Testis (tissue), 3 donors: Measurements from ENCODE around the gene FHOD3. TPM values are rescaled to one million over a fixed set of nuclear protein-coding genes. Genes with fewer than 3 reads are reported as not detected.
A peak's percentile ranks its signal among the peaks of the same experiment; 100 is the strongest.

Experiments used
- DNase-seq: peaks from one replicate; pipeline ENCODE4 v3.0.0-alpha.2; 2019
- H3K27ac ChIP-seq, 2 donors: fragments of 200-600 bp; sonication (generic); one replicate each; pipeline ENCODE4 v1.5.1; 2019
- H3K27me3 ChIP-seq: fragments of 200-600 bp; sonication (generic); one replicate; pipeline ENCODE4 v1.5.1; 2019
- H3K36me3 ChIP-seq: fragments of 200-600 bp; sonication (generic); one replicate; pipeline ENCODE4 v1.5.1; 2017; ENCODE audit warnings: low read depth; ENCODE audit errors: missing control alignments
- H3K4me1 ChIP-seq: fragments of 200-600 bp; sonication (generic); one replicate; pipeline ENCODE4 v1.5.1; 2019
- H3K4me3 ChIP-seq, 2 donors: fragments of 200-600 bp; sonication (generic); one replicate each; pipeline ENCODE4 v1.5.1; 2017 to 2019
- H3K9me3 ChIP-seq: fragments of 200-600 bp; sonication (generic); one replicate; pipeline ENCODE4 v1.5.1; 2017
- POLR2A ChIP-seq: fragments of 450-650 bp; IDR thresholded peaks from one replicate; pipeline ENCODE4 v1.6.1; 2017; ENCODE audit warnings: antibody characterized with exemption, mild to moderate bottlenecking, moderate library complexity
- WGBS, 2 donors: methylation state at CpG; one replicate each; pipeline ENCODE4 v1.1.5; 2018; 5-methylcytosine and 5-hydroxymethylcytosine counted together
- intact Hi-C: fragments of 100-400 bp; cut with DNase I; formaldehyde crosslinking; loops from one replicate; pipeline ENCODE4 v1.15.1; 2023; ENCODE audit warnings: low total_unique reads
- polyA plus RNA-seq: library from polyadenylated mRNA; stranded (reverse); fragments of 350-450 nt; fragmentation: Illumina TruSeq; extraction: RNeasy Lipid Tissue Mini Kit (QIAGEN cat#74804); gene quantifications from one replicate; pipeline ENCODE4 v1.2.3, GENCODE V29; 2014; ENCODE audit warnings: low read depth, low replicate concordance; ENCODE audit not compliant: insufficient read depth
- total RNA-seq, 2 donors: library from RNA; depleted of rRNA; stranded (reverse); fragments of >200 nt; gene quantifications; one replicate each; pipeline ENCODE4 v1.2.3, GENCODE V29; 2016
- TF ChIP-seq, protein P1 (sequence below), 3 experiments: fragments of 450-650 bp in 2 of 3; fragments of 200-600 bp in 1 of 3; sonication (generic) in 1 of 3; IDR thresholded peaks; one replicate each; pipeline ENCODE4 v1.5.1; 2016 to 2019; ENCODE audit warnings: antibody characterized with exemption in 3 of 3, mild to moderate bottlenecking in 2 of 3, moderate library complexity in 1 of 3

Gene FHOD3
- total and polyA plus RNA-seq, 3 donors from 2014 or later, result 6.5 to 46.8 (median 37.3) TPM

DNA sequence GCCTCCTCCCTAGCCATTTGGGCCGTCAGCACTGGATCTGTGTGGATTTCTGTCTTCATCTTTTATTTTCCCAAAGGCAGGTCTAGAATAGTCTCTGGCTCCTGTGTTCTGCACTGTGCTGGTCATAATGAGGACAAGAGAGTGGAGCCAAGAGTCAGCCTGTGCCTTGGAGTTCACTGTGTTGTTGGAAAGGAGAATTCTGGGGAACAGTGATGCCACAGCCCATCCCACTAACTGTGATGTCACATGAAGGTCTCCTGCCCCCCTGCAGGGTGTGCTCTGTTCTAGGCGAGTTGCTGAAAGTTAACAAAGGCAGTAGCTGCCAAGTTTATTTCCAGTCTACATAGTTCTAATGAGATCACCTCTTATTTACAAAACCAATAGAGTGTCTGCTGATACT lies 282.8 kb downstream of the FHOD3 start:
- no peaks in the 10 kb centered on the region for H3K9me3 ChIP-seq

DNA sequence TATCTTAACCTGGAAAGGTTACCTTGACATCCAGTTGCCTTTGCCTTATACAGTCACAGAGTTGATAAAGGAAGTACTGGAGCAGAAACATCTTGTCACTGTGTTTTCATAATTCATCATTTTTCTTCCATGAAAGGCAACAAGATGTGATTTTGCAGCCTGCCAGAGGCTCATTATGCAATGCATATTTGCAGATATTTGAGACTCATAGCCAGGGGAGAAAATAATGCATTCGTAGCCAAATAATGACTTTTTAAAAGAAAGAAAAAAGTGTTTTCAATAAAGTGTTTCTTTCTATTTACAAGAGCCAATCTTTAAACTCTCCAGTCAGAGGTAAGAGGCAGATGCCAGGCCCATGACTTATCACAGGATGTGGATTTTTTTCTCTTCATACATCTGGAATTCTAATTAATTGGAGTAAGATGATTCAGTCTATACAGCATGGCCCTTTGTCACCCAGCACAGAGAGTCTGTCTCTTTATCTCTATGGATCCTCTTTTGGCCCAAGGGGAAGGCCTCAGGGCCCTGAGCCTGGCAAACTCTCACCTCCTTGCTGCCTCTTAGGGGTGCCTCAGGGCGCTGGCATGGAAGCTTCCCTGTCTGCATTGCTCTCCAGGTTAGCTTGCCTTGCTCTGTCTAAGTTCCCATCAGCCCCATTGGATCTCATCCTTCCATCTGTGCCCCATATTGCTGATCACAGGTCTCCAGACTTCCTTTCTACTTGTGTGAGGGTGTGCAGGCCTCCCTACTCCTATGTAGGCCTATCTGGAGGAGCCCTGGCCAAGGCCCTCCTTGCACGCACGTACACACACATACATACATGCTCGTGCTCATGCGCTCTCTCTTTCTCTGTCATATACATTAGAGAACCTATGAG lies 283.6 kb downstream of the FHOD3 start:
- no peaks in the 10 kb centered on the region for H3K27me3 ChIP-seq
- no peaks in the 10 kb centered on the region for H3K36me3 ChIP-seq
- H3K4me1 ChIP-seq, result no peaks in the 10 kb centered on the region
- H3K9me3 ChIP-seq, result no peaks in the 10 kb centered on the region
- no peak for DNase-seq
- intact Hi-C loops, result no loop called here
- no peak for TF ChIP-seq POLR2A
- TF ChIP-seq, protein P1, sequence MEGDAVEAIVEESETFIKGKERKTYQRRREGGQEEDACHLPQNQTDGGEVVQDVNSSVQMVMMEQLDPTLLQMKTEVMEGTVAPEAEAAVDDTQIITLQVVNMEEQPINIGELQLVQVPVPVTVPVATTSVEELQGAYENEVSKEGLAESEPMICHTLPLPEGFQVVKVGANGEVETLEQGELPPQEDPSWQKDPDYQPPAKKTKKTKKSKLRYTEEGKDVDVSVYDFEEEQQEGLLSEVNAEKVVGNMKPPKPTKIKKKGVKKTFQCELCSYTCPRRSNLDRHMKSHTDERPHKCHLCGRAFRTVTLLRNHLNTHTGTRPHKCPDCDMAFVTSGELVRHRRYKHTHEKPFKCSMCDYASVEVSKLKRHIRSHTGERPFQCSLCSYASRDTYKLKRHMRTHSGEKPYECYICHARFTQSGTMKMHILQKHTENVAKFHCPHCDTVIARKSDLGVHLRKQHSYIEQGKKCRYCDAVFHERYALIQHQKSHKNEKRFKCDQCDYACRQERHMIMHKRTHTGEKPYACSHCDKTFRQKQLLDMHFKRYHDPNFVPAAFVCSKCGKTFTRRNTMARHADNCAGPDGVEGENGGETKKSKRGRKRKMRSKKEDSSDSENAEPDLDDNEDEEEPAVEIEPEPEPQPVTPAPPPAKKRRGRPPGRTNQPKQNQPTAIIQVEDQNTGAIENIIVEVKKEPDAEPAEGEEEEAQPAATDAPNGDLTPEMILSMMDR (IDR thresholded peaks at IDR 0.05), result no peak
- H3K4me3 ChIP-seq, result no peak overlapping the region
- H3K27ac ChIP-seq, result no peak overlapping the region
- WGBS, 2 donors, result 80 to 86% methylated on average over 6 of the region's 6 CpGs

More for the DNA sequence above, 282.8 kb downstream of the FHOD3 start:
- Histone ChIP-seq H3K4me1 (no peaks in the 10 kb centered on the region), H3K27ac (no peak overlapping the region), H3K36me3 (no peaks in the 10 kb centered on the region), H3K4me3 (no peak overlapping the region), H3K27me3 (no peaks in the 10 kb centered on the region)
- intact Hi-C loops, result no loop called here
- TF ChIP-seq POLR2A, result no peak
- TF ChIP-seq, protein P1 (IDR thresholded peaks at IDR 0.05), result no peak
- peak; percentile 56 for DNase-seq
- 41 to 45% methylated on average over 2 of the region's 2 CpGs for WGBS, 2 donors

DNA sequence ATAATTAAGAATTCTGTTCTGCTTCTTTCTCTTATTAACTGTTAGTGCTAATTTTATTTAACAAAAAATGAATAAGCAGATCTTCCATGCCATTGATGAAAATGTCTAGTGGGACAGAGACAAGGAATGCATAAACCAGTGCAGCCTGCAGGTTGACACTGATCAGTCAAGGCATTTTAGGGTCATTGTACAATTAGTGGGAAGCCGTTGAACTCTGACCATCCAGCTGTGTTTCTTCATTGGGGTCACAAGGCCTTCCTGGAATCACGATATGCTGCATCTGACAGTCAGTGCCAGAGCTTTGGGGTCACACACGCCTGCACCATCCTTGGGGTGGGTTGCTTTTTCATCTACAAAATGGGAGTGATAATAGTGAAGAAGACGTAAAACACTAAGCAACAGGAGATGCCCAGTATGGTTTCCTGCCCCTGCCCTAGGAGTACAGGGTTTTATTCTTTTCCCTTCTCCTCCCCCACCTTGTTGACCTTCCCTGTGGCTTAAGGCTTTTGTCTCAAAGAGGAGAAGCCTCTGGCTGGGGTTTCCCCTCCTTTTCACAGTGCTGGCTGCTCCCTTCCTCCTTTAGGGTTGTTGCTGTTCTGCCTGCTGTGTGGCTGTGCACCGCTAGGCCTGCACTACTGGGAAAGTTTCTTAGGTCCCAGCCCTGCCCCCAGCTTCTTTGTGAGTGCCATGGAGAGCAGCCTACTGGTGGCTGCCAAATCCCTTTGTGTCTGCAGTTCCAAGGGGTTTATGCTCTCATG lies 285.7 kb downstream of the FHOD3 start:
- Histone ChIP-seq H3K4me1 (no peaks in the 10 kb centered on the region), H3K9me3 (no peaks in the 10 kb centered on the region), H3K27ac (no peak overlapping the region), H3K36me3 (no peaks in the 10 kb centered on the region), H3K4me3 (no peak overlapping the region), H3K27me3 (no peaks in the 10 kb centered on the region)
- TF ChIP-seq, protein P1 (IDR thresholded peaks at IDR 0.05), result no peak
- TF ChIP-seq POLR2A, result no peak
- intact Hi-C loops, result no loop called here
- WGBS, 2 donors, result 70 to 77% methylated on average over 5 of the region's 5 CpGs
- DNase-seq, result peak; percentile 19

DNA sequence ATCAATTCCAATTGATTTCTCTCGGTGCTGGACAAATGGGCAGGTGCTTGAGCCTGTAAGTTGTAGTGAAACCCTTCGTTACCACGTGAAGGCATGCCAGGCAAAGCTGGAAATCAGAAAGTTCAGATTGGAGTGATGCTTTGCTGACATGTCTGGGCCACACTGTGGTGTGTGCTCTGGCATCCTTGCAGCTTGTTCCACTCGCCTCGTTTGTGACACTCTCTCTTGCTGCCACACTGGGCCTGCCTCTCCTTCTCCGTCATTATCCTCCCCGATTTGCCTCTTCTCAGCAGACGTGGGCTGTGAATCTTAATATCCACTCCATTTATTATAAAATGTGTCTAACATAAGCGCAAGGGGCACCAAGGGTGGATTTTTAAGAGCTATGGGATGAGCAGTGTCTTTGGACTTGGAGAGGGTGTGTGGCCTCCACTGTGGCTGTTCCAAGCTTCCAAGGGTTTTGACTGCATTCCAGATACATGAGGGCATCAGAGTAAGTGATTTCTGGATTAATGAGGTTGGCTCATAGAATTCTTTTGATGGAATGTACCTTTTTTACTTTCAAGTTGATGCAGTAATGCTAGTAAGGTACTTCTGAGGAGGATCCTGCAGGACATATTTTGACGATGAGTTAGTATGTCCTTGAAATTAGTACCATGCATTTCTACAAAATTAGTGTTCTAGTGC lies 292.5 kb downstream of the FHOD3 start:
- no peak overlapping the region for H3K4me3 ChIP-seq
- no peaks in the 10 kb centered on the region for H3K27me3 ChIP-seq
- TF ChIP-seq, protein P1 (IDR thresholded peaks at IDR 0.05), result no peak
- TF ChIP-seq POLR2A, result no peak
- no peak for DNase-seq
- intact Hi-C loops, result no loop called here
- H3K27ac ChIP-seq, result no peak overlapping the region
- H3K9me3 ChIP-seq, result no peaks in the 10 kb centered on the region
- H3K36me3 ChIP-seq, result no peaks in the 10 kb centered on the region
- no peaks in the 10 kb centered on the region for H3K4me1 ChIP-seq
- 83 to 88% methylated on average over 10 of the region's 10 CpGs for WGBS, 2 donors
